Fibroblast of skin of right quadriceps (primary cell): ENCODE results near the gene SCAANT1.

Experiments used
- DNase-seq: peaks from one replicate; pipeline ENCODE4 v3.0.0-alpha.2; 2013

The SCAANT1 gene

DNA sequence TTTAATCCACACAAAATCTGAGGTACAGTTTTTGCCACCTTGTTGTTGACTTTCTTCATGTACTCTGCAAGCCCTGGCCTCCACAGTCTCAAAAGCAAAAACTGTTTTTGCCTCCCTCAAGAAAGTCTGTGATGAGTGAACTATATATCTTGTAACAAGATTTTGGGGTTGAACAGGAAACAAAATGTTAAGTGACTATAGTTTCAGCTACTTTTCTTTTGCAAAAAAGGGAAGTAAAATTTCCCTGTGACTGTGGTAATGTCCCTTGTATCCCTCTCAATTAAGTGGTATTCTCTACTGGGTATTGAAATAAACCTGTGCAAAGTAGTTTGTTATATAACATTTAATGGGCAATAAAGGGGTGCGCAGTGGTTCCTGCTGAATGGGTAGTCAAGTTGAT lies 21.3 kb upstream of the SCAANT1 start:
- DNase-seq, result no peak

- no peak for DNase-seq
Measured at GRCh38 chr3:63932509-63933212, 20.5 kb upstream of the SCAANT1 start.

DNA sequence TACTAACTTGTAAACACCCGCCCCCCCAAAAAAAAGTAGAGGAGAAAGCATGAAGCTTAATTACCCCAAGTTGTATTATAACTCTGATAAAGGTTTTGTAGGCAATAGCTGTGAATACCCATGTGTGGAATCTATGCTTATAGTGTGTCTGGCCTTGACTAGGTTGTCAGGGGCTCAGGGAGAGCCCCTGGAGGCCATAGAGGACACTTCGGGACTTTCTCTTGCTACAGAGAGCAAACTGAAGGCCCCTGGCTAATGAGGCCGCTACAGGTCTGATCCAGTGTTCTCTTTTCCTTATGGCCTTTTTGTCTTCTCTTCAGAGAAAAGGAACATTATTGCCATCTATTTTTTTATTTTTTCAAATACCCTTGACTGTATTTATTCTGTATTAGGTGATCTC lies 19.1 kb upstream of the SCAANT1 start:
- DNase-seq, result no peak

DNA sequence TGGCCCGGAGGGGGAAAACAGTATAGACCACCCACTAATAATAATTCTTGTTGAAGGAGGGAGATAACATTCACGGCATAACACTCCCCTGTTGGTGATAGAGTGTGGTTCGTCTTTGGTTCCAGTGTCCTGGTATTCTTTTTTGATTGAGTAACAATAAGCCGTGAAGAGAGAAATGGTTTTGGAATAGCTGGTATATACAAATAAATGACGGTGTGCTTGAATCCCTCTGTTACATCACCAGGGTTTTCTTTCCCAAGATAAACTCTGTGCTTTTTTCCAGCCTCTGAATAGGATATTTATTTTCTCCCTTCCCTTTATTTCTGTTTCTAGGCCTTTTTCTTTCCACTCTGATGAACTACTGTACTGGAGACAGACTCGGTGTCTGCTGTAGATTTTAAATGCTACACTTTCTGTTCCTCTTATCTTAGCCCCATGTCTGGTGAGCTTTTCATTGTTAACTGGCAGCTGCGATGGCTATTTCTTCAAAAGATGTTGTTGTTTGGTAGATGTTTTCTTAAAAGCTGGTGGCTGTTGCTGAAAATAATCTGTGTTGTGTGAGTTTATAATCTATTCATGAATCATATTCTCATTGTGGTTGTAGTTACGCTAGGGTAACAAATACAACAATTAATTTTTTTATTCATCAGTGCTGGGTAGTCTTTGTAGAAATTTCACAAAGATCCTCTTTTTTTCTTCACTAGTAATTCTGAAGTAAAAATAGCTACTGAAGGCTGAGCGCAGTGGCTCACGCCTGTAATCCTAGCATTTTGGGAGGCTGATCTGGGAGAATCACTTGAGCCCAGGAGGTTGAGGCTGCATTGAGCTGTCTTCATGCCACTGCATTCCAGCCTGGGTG lies 15.5 kb upstream of the SCAANT1 start:
- no peak for DNase-seq

DNA sequence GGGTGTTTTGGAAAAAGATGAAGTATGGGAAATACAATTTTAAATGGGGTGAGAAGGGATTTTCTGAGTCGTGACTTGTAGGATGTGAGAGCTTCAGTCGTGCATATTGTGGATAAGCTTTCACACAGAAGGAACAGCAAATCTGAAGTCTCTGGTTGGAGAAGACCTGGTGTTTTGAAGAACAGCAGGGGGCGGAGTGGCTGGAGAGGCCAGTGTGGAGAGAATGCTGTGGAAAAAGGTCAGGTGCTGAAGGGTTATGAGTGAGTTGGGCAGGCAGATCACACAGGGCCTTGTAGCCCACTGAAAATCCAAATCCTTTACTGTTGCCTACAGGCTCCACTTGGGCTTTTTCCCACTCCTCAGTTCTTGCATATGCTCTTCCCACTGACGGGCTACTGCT lies 14.1 kb upstream of the SCAANT1 start:
- no peak for DNase-seq

DNA sequence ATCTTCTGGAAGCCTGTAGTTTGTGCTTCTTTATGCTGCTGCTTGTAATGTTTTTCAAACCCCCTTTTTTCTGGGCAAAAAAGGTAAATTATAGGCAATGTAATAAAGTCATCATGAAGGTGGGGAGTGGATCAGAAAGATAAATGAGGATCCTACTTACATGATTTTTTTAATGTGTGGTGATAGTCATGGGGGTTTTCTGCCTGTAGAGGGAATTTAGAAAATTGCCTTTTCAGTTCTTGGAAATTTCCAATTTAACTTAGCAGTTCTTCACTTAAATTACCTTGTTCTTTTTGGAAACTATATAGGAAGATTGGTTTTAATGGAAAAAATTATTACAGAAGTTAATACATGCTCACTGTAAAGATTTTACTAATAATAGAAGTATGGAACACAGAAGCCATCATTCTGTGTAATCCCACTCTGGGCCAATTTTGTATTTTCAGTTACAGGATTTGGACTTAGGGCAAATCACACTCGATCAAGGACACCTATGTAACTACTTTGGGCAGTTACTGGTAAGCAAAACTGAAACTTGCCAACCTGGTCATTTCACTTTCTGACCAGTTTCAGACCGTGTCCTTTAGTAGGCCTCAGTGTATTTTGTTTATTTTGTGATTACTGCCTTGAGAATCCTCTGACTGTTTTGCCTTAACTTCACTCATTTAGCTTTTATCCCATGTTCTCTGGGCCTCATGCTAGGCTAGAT lies 10.5 kb upstream of the SCAANT1 start:
- no peak for DNase-seq

DNA sequence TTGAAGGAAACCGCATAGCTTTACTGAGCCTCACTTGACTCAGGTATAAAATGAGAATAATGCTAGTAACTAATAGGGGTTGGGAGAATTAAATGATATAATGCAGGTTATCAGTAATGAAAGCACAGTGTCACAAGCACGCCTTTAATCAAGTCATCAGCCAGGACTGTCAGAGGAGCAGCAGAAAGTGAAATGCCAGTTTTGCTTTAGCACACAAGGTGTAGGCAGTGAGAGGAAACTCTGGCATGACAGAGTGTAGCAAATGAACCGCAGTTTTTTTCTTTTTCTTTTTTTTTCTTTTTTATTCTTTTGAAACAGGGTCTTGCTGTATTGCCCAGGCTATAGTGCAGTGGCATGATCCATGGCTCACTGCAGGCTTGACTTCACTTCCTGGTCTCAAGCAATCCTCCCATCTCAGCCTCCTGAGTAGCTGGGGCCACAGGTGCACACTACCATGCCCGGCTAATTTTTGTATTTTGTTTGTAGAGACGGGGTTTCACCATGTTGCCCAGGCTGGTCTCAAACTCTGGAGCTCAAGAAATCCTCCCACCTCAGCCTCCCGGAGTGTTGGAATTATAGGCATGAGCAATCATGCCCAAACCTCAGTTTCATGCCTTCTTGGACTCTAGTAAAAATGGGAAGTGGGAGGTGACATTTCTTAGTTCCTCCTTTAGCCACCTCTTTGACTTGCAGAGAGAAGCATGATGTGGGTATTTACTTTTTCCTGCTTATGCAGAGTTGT lies 9.7 kb upstream of the SCAANT1 start:
- DNase-seq, result no peak

- DNase-seq, result no peak
Measured at GRCh38 chr3:63920001-63920400, 7.8 kb upstream of the SCAANT1 start.

- DNase-seq, result peak; percentile 45
Measured at GRCh38 chr3:63918321-63918720, 6.1 kb upstream of the SCAANT1 start.

DNA sequence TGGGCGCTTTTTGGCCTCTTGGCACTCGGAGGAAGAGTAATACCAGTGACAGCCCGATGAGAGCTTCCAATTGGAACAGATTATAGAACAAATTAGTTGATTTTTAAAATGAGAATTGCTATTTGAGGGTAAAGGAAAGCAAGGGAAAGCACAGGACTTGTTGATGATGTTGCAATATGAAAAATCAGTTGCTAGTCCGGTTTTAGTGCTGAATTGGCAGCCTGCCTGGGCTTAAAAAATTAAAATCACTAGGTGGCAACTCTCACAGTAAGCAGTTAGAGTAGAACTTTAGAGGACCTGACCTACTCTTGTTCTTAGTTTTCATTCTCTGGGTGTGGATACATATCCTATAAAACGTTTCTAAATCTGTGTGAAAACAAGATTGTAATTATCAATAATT lies 2.1 kb upstream of the SCAANT1 start:
- DNase-seq, result peak; percentile 54

DNA sequence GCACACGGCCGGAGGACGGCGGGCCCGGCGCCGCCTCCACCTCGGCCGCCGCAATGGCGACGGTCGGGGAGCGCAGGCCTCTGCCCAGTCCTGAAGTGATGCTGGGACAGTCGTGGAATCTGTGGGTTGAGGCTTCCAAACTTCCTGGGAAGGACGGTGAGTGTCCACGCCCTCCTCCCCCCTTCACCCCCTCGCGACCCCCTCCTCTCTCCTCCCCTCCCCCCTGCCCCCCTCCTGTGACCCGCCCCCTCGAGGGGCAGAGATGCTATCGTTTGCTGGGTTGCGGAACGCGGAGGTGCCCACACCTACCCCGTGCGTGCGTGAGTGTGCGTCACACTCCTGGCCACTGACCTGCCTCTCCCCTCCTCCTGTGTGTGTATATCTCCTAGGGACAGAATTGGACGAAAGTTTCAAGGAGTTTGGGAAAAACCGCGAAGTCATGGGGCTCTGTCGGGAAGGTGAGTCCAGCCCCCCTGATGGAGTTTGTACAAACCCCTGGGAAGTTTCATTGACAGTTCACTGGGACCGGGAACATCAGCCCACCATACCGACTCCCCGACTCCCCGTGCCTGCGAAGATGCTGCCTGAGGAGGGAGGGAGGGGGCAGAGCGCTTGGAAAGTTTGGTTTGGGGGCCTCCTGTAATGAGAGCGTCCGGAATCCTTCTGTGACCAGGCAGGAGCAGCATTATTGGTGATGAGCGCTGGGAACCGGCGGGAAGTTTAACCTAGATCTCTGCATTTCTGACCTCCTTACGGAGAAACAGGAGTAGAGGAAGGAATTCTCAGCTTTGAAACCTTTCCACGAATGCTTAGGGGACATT lies 795 bp upstream of the SCAANT1 start:
- peak; percentile 48 for DNase-seq

GRCh38 chr3:63911509-63911872 lies 692 bp downstream of the SCAANT1 start:
- no peak for DNase-seq

DNA sequence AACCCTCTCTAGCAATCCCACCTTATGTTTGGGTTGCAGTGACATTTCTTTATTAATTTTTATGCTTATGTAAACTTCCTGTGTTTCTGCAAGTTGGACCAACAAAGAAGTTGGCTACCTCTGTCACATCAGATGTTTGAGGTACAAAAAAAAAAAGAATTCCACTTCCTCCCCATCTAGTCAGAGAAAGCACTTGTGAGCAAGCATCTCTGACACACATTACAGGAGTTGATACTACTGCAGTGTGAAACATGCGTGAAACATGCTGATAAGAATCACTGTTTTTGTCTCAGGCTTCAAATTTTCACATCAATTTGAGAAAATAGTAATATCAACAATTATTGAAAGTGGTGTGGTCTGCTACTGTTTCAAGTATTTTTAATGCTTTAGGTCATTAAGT lies 1.3 kb downstream of the SCAANT1 start:
- no peak for DNase-seq

DNA sequence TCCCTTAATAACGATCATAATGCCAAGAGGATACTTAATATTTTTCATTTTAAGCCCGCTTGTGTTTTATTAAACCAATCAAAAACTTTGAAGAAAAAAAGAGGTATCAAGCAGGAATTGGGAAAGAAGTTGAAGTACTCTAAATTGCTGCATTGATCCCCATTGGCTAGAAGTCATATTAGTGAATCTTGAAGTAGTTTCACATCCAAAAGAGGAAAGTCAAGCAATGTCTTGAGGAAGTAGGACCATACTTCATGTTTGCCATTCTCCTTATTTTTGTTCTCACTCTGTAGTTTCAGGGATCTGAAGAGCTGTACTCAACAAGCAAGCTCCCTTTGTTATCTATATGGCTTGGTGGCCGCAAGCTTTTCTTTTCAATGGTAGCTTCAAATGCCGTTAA lies 2.2 kb downstream of the SCAANT1 start:
- no peak for DNase-seq

DNA sequence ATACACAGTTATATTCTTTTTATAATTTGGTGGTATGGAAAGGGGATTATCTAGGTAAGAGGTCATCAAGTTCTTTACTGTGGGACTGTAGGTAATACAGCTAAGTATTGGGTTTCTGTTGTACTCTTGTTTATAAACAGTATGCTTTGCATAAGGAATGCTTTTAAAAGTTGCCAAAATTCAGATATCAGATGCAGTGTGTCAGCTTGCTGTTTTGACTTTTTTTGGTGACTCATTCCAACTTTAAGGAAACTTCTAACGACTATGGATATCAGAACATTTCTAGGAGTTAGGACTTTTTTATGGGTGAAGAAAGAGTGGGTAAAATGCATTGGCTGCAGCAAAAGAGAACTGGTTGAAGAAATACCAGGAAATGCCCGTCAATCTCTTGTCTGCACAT lies 2.8 kb downstream of the SCAANT1 start:
- DNase-seq, result no peak

GRCh38 chr3:63908776-63909175 lies 3.4 kb downstream of the SCAANT1 start:
- DNase-seq, result no peak

GRCh38 chr3:63908081-63908736 lies 4.0 kb downstream of the SCAANT1 start:
- peak; percentile 30 for DNase-seq

GRCh38 chr3:63905731-63906620 lies 6.2 kb downstream of the SCAANT1 start:
- DNase-seq, result no peak

- DNase-seq, result no peak
Measured at GRCh38 chr3:63900459-63900858, 11.7 kb downstream of the SCAANT1 start.

- no peak for DNase-seq
Measured at GRCh38 chr3:63900010-63900409, 12.2 kb downstream of the SCAANT1 start.
